Large intestine (tissue), 3 donors: ENCODE results near the gene CNKSR2. TPM values are rescaled to one million over a fixed set of nuclear protein-coding genes. Genes with fewer than 3 reads are reported as not detected.
"Not testable (repeated sequence)": the region's sequence is repeated elsewhere in the genome, so short reads cannot be mapped to it uniquely, and the experiment has no call there.

Experiments used
- DNase-seq, 2 donors: peaks; one replicate each; pipeline versions ENCODE4 v3.0.0 to v3.0.0-alpha.2; 2013
- H3K27ac ChIP-seq: one replicate; pipeline ENCODE4 v1.5.1; 2013; ENCODE audit warnings: low read length
- H3K27me3 ChIP-seq: 2 replicates; pipeline ENCODE4 v1.6.1; 2013; ENCODE audit warnings: low read length; ENCODE audit not compliant: control insufficient read depth, insufficient read depth
- H3K36me3 ChIP-seq: 2 replicates; pipeline ENCODE4 v1.6.1; 2013; ENCODE audit warnings: low read length; ENCODE audit not compliant: control insufficient read depth, insufficient read depth
- H3K4me1 ChIP-seq: one replicate; pipeline ENCODE4 v1.6.1; 2013; ENCODE audit warnings: low read length; ENCODE audit not compliant: control insufficient read depth, insufficient read depth
- H3K4me3 ChIP-seq: one replicate; pipeline ENCODE4 v1.5.1; 2013; ENCODE audit warnings: low read length
- H3K9me3 ChIP-seq: one replicate; pipeline ENCODE4 v1.6.1; 2013; ENCODE audit warnings: mild to moderate bottlenecking, low read depth, low read length, moderate library complexity; ENCODE audit not compliant: control insufficient read depth
- WGBS: methylation state at CpG from one replicate; pipeline ENCODE4 v1.1.5; 2013; ENCODE audit warnings: low lambda C conversion rate; ENCODE audit not compliant: insufficient coverage; 5-methylcytosine and 5-hydroxymethylcytosine counted together
- polyA plus RNA-seq: library from polyadenylated mRNA; unstranded; fragments of 120-200 nt; gene quantifications from one replicate; pipeline ENCODE4 v1.2.1, GENCODE V29; 2013

Gene CNKSR2
- polyA plus RNA-seq, 1 donor: 1.3 TPM

DNA sequence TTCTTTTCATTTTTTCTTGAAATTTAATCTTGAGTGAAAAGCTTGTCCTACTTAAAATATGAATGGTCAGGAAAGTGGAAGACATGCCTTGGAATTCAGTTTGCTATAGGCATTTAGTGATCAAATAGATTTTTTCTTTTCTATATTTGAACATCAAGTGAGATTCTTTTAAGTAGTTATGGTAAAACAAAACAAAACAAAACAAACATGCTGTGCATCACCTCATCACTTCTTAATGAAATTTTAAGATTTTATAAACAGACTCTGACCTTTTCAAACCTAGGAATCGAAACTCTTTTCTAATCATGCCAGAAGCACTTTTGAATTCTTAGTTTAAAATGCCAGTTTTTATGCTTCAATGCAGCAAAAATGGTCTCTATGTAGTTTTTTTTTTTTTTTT is 62.8 kb downstream of the CNKSR2 start:
- no peaks in the 10 kb centered on the region for H3K4me1 ChIP-seq
- H3K27me3 ChIP-seq: no peaks in the 10 kb centered on the region
- no peaks in the 10 kb centered on the region for H3K36me3 ChIP-seq
- no peaks in the 10 kb centered on the region for H3K9me3 ChIP-seq
- no peak overlapping the region for H3K4me3 ChIP-seq
- no peak for DNase-seq
- no peak overlapping the region for H3K27ac ChIP-seq
- no CpG with 5 or more reads among the region's 1 CpG for WGBS

DNA sequence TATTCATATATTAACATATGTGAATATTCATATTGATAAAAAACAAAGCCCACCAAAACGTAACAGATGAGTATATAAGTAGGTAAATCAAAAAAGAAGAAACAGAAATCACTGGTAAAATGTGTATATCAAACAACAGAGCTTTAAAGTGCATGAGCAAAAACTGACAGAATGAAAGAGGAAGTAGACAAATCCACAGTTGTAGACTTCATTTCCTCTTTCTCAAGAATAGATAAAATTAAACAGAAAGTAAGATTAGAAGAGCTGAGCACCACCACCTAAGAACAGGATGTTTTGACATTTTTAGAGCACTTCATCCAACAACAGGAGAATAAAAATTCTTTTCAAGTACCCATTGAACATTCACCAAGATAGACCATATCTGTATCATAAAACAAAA is 64.6 kb downstream of the CNKSR2 start:
- 83% methylated on average over 1 of the region's 1 CpG for WGBS
- no peak overlapping the region for H3K4me3 ChIP-seq
- H3K4me1 ChIP-seq: no peaks in the 10 kb centered on the region
- no peak overlapping the region for H3K27ac ChIP-seq
- H3K36me3 ChIP-seq: no peaks in the 10 kb centered on the region
- no peaks in the 10 kb centered on the region for H3K27me3 ChIP-seq
- no peaks in the 10 kb centered on the region for H3K9me3 ChIP-seq
- DNase-seq: no peak

DNA sequence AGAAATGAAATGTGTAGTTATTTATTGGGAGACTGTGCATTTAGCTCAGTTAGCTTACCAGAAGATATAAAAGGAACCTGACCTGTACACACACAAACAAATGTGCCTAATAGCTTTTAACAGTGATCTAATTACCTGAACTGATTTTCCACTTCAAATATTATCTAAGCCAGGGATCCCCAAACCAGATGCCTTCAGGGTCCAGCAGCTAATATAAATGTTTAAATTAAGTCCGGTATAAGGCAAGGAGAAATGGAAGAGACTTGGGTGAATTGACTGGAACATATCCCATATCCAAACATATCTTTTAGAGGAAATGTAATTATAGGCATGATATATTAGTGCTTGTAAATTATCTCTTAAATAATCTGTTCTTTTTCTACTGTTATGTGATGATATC is 66.7 kb downstream of the CNKSR2 start:
- H3K27ac ChIP-seq: no peak overlapping the region
- no CpG with 5 or more reads among the region's 1 CpG for WGBS

DNA sequence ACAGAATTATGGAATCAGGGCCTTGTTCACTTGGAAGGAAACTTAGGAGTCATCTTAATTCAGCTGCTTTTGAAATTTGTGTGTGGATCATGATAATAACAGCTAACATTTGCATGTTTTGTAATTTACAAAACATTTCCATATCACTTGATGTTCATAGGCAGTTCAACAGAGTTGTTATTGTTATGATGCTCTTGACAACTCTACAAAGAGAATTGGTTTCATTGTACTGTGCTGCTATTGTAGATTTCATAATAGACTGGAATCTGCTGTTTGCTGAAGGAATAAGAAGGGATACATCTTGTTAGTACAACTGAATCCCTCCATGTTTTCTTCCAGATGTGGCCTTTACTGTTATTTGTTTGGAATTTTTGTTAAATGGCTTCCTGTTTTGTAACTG is 83.5 kb downstream of the CNKSR2 start:
- Histone ChIP-seq H3K36me3 (no peaks in the 10 kb centered on the region), H3K27ac (no peak overlapping the region), H3K9me3 (no peaks in the 10 kb centered on the region), H3K27me3 (no peaks in the 10 kb centered on the region), H3K4me1 (no peaks in the 10 kb centered on the region), H3K4me3 (no peak overlapping the region)
- no peak for DNase-seq

More for the DNA sequence above, 66.7 kb downstream of the CNKSR2 start:
- H3K27me3 ChIP-seq: no peaks in the 10 kb centered on the region
- H3K9me3 ChIP-seq: no peaks in the 10 kb centered on the region
- no peaks in the 10 kb centered on the region for H3K36me3 ChIP-seq
- no peaks in the 10 kb centered on the region for H3K4me1 ChIP-seq
- DNase-seq: no peak
- H3K4me3 ChIP-seq: no peak overlapping the region

DNA sequence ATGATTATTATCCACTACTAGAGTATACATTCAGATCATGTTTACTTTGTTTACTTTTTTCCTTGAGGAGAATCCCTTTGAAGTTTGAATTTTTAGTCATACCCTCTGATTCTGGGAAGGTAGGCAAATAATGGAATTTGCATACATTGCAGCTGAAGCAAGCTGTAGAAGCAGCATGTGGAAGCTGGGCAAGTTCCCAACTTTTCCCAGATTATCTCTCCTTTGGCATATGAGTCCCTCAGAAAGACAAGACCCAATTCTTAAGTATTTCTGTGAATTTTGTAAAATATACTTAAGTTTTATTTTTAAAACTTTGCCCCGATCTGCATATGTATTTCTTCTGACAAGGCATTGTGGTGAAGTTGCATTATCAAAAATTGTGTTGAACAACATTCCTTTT is 94.9 kb downstream of the CNKSR2 start:
- Histone ChIP-seq H3K9me3 (no peaks in the 10 kb centered on the region), H3K4me3 (no peak overlapping the region), H3K27me3 (no peaks in the 10 kb centered on the region), H3K4me1 (no peaks in the 10 kb centered on the region), H3K27ac (no peak overlapping the region), H3K36me3 (no peaks in the 10 kb centered on the region)
- no peak for DNase-seq
- no CpG with 5 or more reads among the region's 1 CpG for WGBS

DNA sequence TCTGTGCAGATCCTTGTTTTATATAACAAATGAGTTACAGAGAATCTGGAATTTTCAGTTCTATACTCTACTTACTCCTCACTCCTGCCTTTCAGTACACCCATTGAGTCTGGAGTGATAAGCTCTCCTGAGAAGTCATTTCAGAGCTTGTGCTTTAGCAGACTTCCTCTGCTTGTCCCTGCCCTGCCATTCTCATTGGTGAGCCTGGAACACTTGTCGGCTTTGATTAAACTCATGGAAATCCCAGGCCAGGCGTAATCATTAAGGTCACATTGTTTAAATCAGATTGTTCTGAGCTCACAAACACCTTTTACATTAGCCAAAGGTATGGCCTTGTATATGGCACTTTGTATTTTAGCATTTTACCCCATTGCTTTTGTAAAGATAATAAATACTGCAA is 102.7 kb downstream of the CNKSR2 start:
- no peaks in the 10 kb centered on the region for H3K36me3 ChIP-seq
- DNase-seq: no peak
- no peaks in the 10 kb centered on the region for H3K9me3 ChIP-seq
- WGBS: no CpG with 5 or more reads among the region's 2 CpGs
- H3K4me3 ChIP-seq: no peak overlapping the region
- no peak overlapping the region for H3K27ac ChIP-seq
- H3K4me1 ChIP-seq: no peaks in the 10 kb centered on the region
- H3K27me3 ChIP-seq: no peaks in the 10 kb centered on the region

DNA sequence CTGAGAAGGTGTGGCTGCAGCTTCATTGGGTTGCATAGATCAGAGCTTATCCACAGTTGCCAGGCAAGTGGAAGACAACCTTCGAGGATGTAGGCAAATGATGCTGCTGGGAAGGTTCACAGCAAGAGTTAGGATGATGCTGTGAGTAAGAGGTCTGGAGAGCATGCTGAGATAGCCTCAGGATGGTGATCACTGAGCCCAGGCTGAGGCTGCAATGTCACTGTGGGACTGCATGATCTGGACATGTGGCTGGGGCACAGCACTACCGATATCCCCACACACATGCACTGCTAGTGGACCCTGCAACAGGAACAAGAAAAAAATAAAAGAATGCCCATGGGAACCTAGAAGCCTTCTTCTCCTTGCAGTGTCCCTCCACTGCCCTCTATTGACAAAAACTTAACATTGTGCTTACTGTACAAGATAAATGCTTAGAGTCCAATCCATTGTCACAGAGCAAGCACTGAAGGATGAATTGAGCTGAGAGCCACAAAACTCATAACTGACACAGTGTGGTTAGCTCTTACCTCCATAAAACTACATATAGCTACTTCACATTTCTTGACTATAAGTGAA is 105.6 kb downstream of the CNKSR2 start:
- H3K27me3 ChIP-seq: no peaks in the 10 kb centered on the region
- H3K36me3 ChIP-seq: no peaks in the 10 kb centered on the region
- no peaks in the 10 kb centered on the region for H3K9me3 ChIP-seq
- peak; percentile 18 to 32 for DNase-seq
- H3K27ac ChIP-seq: no peak overlapping the region
- H3K4me1 ChIP-seq: no peaks in the 10 kb centered on the region
- no CpG with 5 or more reads among the region's 2 CpGs for WGBS
- no peak overlapping the region for H3K4me3 ChIP-seq

DNA sequence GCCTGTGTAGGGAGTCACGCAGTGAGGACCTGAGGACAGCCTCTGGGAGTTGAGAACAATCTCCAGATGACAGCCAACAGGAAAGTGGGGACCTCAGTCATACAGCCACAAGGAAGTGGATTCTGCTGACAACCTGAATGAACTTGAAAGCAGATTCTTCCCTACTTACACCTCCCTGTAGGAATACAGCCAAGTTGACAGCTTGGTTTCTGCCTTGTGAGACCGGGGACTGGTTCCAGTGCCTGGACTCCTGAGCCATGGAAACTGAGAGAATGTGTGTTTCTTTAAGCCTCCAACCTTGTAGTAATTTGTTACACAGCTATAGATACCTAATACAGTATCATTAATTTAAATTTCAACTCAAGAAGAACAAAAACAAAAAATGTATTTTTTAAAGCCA is 107.5 kb downstream of the CNKSR2 start:
- Histone ChIP-seq H3K27me3 (no peaks in the 10 kb centered on the region), H3K4me3 (no peak overlapping the region)
- WGBS: no CpG with 5 or more reads among the region's 2 CpGs

DNA sequence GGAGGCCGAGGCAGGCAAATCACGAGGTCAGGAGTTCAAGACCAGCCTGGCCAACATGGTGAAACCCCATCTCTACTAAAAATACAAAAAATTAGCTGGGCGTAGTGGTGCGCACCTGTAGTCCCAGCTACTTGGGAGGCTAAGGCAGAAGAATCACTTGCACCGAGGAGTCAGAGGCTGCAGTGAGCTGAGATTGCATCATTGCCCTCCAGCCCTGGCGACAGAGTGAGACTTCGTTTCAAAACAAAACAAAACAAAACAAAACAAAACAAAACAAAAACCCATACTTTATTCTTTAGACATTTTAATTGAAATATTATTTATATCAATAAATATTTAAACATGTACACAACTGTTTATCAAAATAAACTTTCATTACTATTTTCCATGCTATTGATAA is 109.8 kb downstream of the CNKSR2 start:
- H3K4me1 ChIP-seq, H3K27ac ChIP-seq, H3K36me3 ChIP-seq, H3K4me3 ChIP-seq, DNase-seq, H3K27me3 ChIP-seq, H3K9me3 ChIP-seq: not testable (repeated sequence)
- WGBS: no CpG with 5 or more reads among the region's 7 CpGs

More for the DNA sequence above, 107.5 kb downstream of the CNKSR2 start:
- Histone ChIP-seq H3K4me1 (no peaks in the 10 kb centered on the region), H3K9me3 (no peaks in the 10 kb centered on the region), H3K36me3 (no peaks in the 10 kb centered on the region), H3K27ac (no peak overlapping the region)
- no peak for DNase-seq

DNA sequence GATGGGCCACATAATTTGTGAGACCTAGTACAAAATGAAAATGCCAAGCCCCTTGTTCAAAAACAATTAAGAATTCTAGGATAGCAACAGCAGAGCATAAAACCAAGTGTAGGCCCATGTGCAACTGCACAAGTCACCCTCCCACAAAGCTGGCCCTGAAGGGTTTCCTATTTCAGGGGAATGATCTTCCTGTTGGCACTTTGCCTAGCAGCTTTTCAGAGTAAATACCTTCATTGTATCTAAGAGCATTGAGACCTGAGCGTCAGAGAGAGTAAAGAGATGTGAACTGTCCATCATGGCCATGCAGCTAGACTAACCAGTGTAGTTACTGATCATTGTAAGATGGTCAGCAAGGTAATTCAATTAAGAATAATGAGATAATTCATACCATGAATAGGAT is 113.6 kb downstream of the CNKSR2 start:
- H3K9me3 ChIP-seq: no peaks in the 10 kb centered on the region
- DNase-seq: no peak
- no peaks in the 10 kb centered on the region for H3K4me1 ChIP-seq
- no CpG with 5 or more reads among the region's 1 CpG for WGBS
- H3K36me3 ChIP-seq: no peaks in the 10 kb centered on the region
- no peak overlapping the region for H3K27ac ChIP-seq
- H3K4me3 ChIP-seq: no peak overlapping the region
- no peaks in the 10 kb centered on the region for H3K27me3 ChIP-seq

DNA sequence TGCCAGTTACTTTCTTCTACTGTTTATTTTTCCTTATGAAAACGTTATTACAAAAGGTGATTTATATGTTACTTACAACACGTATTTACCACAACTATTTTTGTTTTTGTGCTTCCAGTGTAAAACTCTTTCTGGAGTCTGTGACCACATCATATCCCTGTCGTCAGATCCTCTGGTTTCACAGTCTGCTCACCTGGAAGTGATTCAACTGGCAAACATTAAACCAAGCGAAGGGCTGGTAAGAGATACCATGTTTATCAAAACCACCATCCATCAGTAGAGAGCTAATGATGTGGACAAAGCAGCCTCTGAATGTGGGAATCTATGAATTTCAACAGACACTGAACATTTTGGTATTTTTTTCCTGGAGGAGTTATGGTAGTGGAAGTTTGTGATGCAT is 116.1 kb downstream of the CNKSR2 start:
- H3K4me1 ChIP-seq: no peaks in the 10 kb centered on the region
- no peak for DNase-seq
- no peak overlapping the region for H3K4me3 ChIP-seq

More for the DNA sequence above, 116.1 kb downstream of the CNKSR2 start:
- Histone ChIP-seq H3K27me3 (no peaks in the 10 kb centered on the region), H3K9me3 (no peaks in the 10 kb centered on the region), H3K27ac (no peak overlapping the region), H3K36me3 (no peaks in the 10 kb centered on the region)
- no CpG with 5 or more reads among the region's 4 CpGs for WGBS
